ENCODE data around the gene STRAP.

Gene STRAP

DNA sequence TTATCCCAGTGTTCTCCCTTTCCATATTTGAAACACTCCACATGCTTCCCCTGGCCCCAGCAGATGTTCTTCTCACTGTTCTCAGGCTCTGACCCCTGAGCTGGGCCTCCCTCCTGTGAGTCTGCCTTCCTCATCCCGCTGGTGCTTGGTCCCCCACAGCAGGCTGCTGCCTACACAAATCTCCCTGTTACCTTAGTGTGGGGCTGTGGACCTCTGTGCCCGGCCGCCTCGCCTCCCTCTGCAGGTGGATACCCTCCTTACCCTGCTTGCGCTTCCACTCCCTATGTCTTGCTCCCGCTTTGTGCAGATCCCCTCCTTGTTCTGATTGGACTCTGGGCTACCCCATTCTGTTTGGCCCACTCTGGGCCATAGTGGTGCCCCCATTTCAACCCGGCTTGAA lies 35.9 kb downstream of the STRAP start:
- Histone ChIP-seq H3K27me3 (ENCODE audit: insufficient read depth, poor library complexity, severe bottlenecking) (no peaks in the 10 kb centered on the region), H3K27ac (replicated peaks) (no peak overlapping the region), H3K4me3 (replicated peaks; ENCODE audit: insufficient read depth, low read length) (no peak overlapping the region)
- no peak for DNase-seq (ENCODE audit: low read depth in 1 of 2, low spot score in 1 of 2)
- no peak for TF ChIP-seq SPI1 (IDR thresholded peaks at IDR 0.05; ENCODE audit: borderline replicate concordance, low read depth)
- TF ChIP-seq GABPA (IDR thresholded peaks at IDR 0.05; ENCODE audit: low read depth): no peak
- TF ChIP-seq, protein P1, sequence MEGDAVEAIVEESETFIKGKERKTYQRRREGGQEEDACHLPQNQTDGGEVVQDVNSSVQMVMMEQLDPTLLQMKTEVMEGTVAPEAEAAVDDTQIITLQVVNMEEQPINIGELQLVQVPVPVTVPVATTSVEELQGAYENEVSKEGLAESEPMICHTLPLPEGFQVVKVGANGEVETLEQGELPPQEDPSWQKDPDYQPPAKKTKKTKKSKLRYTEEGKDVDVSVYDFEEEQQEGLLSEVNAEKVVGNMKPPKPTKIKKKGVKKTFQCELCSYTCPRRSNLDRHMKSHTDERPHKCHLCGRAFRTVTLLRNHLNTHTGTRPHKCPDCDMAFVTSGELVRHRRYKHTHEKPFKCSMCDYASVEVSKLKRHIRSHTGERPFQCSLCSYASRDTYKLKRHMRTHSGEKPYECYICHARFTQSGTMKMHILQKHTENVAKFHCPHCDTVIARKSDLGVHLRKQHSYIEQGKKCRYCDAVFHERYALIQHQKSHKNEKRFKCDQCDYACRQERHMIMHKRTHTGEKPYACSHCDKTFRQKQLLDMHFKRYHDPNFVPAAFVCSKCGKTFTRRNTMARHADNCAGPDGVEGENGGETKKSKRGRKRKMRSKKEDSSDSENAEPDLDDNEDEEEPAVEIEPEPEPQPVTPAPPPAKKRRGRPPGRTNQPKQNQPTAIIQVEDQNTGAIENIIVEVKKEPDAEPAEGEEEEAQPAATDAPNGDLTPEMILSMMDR (IDR thresholded peaks at IDR 0.05; ENCODE audit: insufficient read depth, low read length): no peak
- TF ChIP-seq, protein P2, sequence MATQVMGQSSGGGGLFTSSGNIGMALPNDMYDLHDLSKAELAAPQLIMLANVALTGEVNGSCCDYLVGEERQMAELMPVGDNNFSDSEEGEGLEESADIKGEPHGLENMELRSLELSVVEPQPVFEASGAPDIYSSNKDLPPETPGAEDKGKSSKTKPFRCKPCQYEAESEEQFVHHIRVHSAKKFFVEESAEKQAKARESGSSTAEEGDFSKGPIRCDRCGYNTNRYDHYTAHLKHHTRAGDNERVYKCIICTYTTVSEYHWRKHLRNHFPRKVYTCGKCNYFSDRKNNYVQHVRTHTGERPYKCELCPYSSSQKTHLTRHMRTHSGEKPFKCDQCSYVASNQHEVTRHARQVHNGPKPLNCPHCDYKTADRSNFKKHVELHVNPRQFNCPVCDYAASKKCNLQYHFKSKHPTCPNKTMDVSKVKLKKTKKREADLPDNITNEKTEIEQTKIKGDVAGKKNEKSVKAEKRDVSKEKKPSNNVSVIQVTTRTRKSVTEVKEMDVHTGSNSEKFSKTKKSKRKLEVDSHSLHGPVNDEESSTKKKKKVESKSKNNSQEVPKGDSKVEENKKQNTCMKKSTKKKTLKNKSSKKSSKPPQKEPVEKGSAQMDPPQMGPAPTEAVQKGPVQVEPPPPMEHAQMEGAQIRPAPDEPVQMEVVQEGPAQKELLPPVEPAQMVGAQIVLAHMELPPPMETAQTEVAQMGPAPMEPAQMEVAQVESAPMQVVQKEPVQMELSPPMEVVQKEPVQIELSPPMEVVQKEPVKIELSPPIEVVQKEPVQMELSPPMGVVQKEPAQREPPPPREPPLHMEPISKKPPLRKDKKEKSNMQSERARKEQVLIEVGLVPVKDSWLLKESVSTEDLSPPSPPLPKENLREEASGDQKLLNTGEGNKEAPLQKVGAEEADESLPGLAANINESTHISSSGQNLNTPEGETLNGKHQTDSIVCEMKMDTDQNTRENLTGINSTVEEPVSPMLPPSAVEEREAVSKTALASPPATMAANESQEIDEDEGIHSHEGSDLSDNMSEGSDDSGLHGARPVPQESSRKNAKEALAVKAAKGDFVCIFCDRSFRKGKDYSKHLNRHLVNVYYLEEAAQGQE (IDR thresholded peaks at IDR 0.05; ENCODE audit: insufficient replicate concordance, low read depth): no peak
- TF ChIP-seq POLR2AphosphoS5 (IDR thresholded peaks at IDR 0.05; ENCODE audit: low read depth): no peak

DNA sequence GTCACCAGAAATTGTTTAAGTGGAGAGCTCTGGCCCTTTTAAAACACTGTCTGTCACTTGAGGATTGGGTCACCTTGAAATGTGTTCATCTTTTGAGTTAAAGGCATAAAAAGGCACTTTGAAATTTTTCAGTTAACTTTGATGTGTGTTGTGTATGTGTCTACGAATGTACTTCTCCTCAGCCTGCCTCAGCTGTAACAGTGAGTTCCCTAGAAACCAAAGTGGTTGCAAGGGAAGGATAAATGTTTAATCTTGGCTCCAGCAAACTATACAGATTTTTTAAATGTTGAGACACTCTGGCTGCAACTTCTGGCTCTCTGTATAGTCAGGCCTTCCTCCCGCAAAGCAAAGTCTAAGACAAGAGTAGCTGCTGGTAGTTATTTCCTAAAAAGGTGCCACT lies 37.2 kb downstream of the STRAP start:
- H3K4me3 ChIP-seq (replicated peaks; ENCODE audit: insufficient read depth, low read length): no peak overlapping the region
- no peak for DNase-seq (ENCODE audit: low read depth in 1 of 2, low spot score in 1 of 2)
- TF ChIP-seq, protein P1 (IDR thresholded peaks at IDR 0.05; ENCODE audit: insufficient read depth, low read length): no peak
- TF ChIP-seq, protein P2 (IDR thresholded peaks at IDR 0.05; ENCODE audit: insufficient replicate concordance, low read depth): no peak
- TF ChIP-seq POLR2AphosphoS5 (IDR thresholded peaks at IDR 0.05; ENCODE audit: low read depth): no peak
- no peak for TF ChIP-seq SPI1 (IDR thresholded peaks at IDR 0.05; ENCODE audit: borderline replicate concordance, low read depth)
- TF ChIP-seq GABPA (IDR thresholded peaks at IDR 0.05; ENCODE audit: low read depth): no peak
- no peak overlapping the region for H3K27ac ChIP-seq (replicated peaks)
- no peaks in the 10 kb centered on the region for H3K27me3 ChIP-seq (ENCODE audit: insufficient read depth, poor library complexity, severe bottlenecking)

DNA sequence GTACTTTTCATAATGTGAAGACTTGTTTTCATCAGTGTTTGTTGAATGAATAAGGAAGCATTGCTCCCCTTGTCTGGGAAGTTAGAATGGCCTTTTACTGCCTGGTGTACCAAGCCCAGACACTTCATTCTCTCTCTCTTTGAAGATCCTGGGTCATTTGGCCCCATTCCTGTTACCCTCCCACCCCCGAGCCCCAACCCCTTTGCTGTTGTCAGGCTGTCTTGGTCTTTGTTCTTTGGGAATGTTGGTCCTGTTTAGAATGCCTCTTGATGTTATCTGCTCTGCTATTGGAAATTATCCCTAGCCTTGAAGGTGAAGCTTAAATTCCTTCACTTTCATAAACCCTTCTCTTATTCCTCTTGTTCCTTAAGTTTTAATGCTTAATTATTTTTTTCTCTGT lies 42.8 kb downstream of the STRAP start:
- H3K27me3 ChIP-seq (ENCODE audit: insufficient read depth, poor library complexity, severe bottlenecking): no peaks in the 10 kb centered on the region
- H3K27ac ChIP-seq (replicated peaks): no peak overlapping the region
- TF ChIP-seq, protein P2 (IDR thresholded peaks at IDR 0.05; ENCODE audit: insufficient replicate concordance, low read depth): no peak
- TF ChIP-seq SPI1 (IDR thresholded peaks at IDR 0.05; ENCODE audit: borderline replicate concordance, low read depth) (no peak), POLR2AphosphoS5 (IDR thresholded peaks at IDR 0.05; ENCODE audit: low read depth) (no peak), GABPA (IDR thresholded peaks at IDR 0.05; ENCODE audit: low read depth) (no peak)
- TF ChIP-seq, protein P1 (IDR thresholded peaks at IDR 0.05; ENCODE audit: insufficient read depth, low read length): no peak
- no peak overlapping the region for H3K4me3 ChIP-seq (replicated peaks; ENCODE audit: insufficient read depth, low read length)
- DNase-seq (ENCODE audit: low read depth in 1 of 2, low spot score in 1 of 2): no peak
